ENCODE data around the gene TCF7L2.

DNA sequence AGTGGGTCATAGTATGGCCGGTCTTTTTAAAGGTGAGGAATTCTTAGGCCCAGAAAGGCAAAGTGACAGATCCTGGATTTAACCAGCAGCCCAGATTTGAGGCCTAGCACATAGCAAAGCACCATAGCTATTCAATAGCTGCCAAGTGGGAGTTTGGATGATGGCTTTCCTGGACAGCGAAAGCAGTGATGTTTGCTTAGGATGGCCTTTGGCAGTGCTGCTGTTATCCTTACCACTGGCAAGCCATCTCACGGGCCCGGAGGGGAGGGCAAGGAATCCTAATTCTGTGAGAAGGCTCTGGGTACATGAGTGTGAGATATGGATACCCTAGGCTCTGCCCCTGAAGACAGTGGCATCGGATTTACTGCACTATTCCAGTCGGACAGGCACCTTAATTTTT lies 50.4 kb downstream of the TCF7L2 start:
- TF ChIP-seq, protein P1, sequence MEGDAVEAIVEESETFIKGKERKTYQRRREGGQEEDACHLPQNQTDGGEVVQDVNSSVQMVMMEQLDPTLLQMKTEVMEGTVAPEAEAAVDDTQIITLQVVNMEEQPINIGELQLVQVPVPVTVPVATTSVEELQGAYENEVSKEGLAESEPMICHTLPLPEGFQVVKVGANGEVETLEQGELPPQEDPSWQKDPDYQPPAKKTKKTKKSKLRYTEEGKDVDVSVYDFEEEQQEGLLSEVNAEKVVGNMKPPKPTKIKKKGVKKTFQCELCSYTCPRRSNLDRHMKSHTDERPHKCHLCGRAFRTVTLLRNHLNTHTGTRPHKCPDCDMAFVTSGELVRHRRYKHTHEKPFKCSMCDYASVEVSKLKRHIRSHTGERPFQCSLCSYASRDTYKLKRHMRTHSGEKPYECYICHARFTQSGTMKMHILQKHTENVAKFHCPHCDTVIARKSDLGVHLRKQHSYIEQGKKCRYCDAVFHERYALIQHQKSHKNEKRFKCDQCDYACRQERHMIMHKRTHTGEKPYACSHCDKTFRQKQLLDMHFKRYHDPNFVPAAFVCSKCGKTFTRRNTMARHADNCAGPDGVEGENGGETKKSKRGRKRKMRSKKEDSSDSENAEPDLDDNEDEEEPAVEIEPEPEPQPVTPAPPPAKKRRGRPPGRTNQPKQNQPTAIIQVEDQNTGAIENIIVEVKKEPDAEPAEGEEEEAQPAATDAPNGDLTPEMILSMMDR (conservative IDR thresholded peaks at IDR 0.05): no peak
- TF ChIP-seq EZH2 (IDR thresholded peaks at IDR 0.05; ENCODE audit: low read depth): no peak
